ENCODE measurements around the gene ASCL3.

GRCh38 chr11:8983552-8983951 lies 40.7 kb upstream of the ASCL3 start:
- TF ChIP-seq SREBF2 (IDR thresholded peaks at IDR 0.05): no peak
- TF ChIP-seq CTCF (IDR thresholded peaks at IDR 0.05): no peak
- no peak for TF ChIP-seq JUN (IDR thresholded peaks at IDR 0.05)
